SK-N-DZ (cell line): ENCODE measurements around the gene DNAH1.

Experiments
- DNase-seq: peaks from one replicate; pipeline ENCODE4 v3.0.0-alpha.2; 2015; ENCODE audit warnings: low spot score

DNAH1 gene

DNA sequence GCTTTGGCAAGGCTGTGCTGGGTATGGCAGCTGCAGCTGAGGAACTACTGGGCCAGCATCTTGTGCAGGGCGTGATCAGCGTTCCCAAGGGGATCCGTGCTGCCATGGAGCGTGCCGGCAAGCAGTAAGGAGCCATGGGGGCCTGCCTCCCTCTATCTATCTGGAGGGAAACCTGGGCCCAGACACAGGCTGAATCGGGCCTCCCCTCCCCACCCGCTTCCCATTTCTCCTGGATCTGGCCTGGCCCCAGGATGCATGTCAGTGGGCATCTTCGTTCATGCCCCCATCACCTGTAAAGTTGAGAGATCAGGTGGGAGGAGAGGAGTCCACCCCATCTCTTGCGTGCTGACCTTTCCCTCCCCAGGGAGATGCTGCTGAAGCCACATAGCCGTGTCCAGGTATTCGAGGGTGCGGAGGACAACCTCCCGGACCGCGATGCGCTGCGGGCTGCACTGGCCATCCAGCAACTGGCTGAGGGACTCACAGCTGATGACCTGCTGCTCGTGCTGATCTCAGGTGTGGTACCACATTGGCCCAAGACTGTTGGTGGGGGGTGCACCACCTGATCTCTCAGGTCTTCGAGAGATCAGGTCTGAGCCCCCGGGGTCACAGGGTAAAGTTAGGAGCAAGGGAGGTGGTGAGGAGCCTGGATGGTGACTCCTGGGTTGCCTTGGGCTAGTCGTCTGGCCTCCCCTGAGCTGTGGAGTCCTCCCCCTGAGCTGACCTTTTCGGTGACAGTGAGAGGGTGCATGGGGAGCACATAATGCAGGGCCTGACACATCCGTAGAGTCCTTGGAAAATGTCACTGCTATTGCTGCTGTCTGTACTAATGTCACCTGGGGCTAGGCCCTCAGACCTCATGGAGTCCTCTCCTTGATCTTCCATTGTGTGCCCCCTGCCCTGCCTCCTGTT, 25.3 kb upstream of the DNAH1 start:
- DNase-seq, result no peak

DNA sequence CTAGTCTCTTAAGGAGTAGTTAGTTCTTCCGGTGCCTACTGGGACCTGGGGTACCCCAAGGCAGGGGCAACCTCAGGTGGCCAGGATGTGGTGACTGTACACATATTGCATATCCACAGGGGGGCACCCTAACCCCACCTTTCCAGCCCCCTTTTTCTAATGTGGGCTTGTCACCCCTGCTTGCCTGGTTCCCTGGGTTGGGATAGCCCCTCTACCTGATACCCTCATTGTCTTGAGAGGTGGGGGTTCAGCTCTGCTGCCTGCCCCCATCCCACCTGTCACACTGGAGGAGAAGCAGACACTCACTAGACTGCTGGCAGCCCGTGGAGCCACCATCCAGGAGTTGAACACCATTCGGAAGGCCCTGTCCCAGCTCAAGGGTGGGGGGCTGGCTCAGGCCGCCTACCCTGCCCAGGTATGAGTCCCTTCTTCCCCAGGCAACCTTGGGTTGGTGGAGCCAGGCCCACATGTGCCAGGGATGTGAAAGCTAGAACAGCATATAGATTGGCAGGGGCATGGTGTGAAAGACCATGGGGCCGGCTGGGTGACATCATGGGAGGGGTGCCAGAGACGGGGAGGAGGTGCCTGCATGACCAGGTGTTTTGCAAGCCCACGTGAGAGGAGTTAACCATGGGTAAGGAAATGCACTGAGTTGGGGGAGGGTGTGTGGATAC, 24.5 kb upstream of the DNAH1 start:
- DNase-seq, result no peak

DNA sequence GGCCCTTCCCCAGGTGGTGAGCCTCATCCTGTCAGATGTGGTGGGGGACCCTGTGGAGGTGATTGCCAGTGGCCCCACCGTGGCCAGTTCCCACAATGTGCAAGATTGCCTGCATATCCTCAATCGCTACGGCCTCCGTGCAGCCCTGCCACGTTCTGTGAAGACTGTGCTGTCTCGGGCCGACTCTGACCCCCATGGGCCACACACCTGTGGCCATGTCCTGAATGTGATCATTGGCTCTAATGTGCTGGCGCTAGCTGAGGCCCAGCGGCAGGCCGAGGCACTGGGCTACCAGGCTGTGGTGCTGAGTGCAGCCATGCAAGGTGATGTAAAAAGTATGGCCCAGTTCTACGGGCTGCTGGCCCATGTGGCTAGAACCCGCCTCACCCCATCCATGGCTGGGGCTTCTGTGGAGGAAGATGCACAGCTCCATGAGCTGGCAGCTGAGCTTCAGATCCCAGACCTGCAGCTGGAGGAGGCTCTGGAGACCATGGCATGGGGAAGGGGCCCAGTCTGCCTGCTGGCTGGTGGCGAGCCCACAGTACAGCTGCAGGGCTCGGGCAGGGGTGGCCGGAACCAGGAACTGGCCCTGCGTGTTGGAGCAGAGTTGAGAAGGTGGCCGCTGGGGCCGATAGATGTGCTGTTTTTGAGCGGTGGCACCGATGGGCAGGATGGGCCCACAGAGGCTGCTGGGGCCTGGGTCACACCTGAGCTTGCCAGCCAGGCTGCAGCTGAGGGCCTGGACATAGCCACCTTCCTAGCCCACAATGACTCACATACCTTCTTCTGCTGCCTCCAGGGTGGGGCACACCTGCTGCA, 23.7 kb upstream of the DNAH1 start:
- DNase-seq, result no peak

DNA sequence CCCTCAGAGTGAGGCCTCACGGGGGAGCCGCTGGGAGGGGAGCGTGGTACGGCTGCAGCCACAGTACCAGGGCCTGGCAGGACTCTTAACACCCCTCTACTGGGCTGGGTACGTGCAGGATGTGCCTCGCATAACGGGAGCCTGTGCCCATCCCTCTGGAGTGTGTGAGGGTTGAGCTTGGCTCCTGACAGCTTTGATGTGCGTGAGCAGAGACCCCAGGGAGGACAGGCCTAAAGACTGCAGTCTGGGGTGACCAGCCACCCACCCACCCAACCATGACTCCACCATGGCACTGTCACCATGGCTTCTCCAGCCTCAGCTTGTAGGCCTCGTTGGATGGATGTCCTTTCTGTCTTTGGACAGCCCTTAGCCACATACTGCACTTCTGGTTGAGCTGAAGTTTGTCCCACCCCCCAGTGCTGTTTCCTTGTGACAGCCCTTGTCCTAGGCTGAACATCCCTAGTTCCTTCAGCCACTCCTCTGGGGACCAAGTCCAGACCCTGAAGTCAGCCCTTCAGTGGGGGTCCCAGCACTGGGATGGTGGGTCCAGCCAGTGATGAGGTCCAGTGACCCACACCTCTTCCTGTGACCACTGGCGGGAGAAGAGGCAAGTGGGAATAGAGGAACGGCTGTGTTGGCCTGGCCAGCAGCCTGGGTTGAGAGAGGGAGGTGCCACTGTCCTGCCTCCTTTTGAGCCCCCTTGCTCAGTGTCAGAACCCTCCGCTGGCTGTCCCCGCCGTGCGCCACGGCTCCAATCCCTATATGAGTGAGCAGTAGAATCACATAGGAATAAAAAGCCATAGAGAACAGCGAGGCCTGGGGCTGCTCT, 22.4 kb upstream of the DNAH1 start:
- DNase-seq, result no peak

DNA sequence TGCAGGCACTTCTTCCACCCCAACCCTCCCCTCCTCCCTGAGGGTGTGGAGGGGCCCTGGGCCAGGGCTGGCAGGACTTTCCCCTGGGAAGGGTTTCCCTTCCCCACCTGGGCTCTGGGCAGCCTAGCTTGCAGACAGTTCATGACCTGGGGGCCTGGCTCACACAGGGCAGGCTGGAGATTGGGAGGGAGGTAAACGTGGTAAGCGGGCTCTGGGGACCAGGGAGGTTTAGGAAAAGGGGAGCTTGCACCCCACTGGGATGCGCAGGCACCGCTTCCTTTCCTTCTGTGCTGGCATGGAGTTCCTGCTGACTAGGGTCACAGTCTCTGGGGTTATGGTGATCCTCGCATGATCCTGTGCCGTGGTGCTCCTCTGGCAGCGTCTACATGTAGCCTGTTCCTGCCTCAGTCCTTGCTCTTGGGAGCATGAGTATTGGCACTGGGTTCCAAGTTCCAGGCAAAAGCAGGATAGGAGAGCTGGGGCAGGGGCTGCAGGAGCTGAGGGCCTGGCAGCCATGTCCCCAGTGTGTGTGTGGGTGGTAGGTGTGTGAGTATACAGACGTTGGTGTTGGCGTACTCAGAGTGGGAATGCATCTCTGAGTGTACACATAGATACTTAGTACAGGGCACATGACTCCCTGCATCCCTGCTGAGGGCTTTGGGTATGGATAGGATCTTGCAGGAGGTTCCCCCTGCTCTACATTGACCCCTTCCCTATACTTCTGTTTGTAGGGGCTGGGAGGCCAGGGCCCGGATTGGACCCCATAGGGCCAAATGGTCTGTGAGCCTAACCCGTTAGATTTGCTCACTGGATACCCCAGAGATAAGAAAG, 21.6 kb upstream of the DNAH1 start:
- no peak for DNase-seq

DNA sequence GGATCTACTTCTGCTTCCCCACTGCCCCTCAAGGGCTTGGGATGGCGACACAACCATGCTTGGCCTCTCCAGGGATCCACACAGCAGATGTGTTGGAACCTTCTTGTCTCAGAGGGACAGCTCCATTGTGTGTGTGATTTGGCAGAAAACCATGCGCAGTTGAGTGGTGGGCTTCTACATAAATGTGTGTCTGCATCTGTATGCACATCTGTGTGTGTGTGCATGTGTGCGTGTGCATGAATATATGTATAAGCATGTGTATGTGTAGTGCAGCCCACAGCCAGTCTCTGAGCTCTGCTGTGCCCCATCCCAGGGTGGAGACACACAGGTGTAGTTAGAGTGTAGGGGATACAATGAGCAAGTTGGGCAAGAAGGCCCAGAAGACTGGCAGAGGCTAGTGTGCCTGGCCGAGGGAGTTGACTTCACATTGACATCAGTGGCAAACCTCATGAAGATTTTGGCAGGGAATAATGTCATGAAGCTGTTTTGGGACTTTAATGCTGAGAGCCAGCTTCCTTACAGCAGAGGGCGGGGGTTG, 20.4 kb upstream of the DNAH1 start:
- DNase-seq, result no peak

DNA sequence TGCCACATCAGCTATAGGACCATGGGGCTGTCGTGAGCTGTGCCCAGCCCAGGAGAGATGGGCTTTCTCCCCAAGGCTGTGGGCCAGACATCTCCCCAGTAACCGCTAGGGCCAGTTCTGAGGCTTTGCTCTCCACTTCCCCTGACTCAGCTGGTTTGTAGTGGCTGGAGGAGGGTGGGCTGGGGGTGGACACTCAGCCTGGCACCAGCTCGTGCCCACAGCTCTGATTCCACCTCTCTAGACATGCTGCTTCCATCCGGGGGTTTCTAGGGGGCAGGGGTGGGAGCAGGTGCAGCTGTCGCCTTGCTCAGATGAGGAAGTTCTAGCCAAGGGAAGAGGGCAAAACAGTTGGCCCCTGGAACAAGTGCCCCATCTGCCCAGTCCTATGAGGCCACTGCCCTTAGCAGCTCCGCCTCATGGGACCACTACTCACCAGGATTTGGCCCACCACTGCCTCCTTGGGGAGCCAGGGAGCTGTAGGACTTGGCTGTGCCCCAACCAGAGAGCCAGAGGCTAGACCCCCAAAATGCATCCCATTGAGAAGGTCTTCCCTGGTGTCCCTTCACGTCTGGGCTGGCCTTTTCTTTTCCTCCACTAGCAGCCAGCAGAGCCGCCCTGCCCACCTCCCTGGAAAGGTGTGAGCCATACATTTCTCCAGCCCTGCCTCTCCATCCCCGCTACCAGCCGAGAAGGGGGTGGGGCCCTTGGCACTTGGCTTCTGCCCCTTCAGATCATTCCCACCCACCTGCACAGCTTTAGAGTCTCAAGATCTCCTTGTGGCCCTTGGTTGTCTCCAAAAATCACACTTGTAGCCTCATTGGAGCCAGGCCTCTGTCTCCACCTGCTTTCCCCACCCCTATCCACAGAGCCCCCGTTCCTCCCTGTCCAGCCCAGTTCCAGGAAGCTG, 18.6 kb upstream of the DNAH1 start:
- DNase-seq, result no peak

DNA sequence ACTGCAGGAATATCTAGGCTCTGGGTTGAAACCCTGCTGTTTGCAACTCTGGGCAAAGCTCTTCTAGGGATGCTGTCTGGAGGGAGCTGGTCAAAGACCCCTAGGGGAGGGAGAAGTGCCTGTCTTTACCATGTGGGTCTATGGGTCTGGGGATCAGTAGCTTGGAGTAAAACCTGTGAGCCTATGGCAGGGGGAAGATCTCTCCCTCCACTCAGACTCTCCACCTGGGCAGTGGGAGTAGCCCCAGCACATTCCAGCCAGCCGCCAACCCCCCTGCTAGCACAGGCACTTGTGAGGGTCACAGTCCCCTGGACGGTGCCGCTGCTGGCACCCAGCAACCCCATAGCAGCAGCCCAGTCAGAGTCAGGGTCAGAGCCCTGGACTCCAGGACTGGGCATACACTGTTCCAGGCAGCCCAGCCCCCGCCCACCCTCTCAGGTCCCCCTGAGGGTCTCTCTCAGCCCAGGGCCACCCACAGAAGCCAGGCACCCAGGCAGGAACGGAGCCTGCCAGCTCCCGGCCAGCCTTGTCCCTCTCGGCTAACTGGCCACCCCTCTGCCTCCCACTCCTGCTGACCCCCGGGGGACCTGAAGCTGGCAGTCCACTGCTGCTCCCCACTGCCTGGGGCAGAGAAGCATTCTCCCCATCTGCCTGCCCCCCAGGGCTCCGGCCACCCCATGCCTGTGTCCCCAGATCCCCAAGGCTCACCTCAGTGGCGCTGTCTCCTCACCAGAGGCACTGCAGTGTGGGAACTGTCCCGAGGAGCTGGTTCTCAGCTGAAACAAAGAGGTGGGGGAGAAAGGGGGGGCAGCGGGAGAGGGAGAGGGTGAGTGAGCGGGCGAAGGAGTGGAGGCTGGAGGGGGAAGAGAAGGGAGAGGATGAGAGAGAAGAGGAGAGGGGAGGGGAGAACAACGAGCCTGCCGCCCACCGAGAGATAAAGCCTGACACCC, 17.7 kb upstream of the DNAH1 start:
- no peak for DNase-seq

DNA sequence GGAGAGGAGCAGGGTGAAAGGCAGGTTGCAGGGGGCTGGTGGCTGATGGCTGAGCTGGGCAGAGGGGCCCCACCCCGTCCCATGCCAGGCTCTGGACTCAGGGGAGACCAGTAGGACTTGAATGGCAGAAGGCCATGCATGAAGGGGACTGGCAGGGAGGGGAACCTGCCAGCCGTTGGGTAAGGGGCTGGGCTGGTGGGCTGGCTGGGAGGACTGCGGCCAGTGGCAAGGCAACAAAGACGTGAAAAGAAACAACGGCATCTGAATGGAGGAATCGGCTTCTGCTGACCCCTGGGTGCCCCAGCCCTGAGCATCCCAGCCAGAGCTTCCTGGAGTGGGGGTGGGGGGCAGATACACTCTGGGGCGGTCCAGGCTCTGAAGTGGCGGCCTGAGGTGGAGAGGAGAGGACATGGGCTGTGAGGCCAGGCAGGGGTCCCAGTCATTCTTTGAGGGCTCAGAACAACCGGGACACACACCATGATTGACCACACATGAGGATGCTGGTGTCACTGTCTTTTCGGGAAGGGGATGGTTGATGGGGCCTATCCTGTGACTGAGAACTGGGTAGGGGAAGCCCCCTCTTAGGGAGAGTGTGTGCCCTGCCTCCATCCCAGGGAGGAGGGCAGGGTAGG, 16.8 kb upstream of the DNAH1 start:
- DNase-seq, result no peak

DNA sequence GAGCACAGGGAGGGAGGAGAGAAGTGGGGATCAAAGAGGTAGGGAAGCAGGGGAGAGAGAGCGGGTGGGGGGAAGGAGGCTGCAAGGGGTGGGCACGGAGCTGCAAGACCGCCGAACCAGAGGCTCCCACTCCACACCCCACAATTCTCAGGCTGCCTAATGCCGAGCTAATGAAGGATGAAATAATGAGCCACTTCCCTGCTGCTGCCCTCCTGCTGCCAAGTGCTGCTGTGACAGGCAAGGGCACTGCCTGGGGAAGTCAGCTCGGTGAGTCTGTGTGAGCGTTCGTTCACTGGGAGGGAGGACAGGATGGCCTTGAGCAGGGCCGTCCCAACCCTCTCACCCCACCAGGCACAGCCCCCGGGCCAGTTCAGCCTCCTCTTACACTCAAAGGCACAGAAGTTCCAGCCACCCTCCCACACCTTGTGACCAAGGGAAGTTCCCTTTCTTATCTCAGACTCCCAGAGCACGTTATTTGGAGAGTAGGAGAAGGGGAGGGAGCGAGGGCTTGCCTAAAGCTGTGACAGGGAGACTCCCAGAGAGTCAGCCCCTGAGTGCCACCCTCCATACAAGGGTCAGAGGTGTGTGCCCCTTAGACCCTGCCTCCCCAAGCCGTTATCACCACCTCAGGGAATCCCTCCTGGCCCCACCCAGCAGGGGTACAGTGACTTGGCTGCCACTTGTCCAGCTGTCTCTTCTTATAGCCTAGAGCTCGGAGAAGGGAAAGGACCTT, 16.1 kb upstream of the DNAH1 start:
- DNase-seq, result no peak

DNA sequence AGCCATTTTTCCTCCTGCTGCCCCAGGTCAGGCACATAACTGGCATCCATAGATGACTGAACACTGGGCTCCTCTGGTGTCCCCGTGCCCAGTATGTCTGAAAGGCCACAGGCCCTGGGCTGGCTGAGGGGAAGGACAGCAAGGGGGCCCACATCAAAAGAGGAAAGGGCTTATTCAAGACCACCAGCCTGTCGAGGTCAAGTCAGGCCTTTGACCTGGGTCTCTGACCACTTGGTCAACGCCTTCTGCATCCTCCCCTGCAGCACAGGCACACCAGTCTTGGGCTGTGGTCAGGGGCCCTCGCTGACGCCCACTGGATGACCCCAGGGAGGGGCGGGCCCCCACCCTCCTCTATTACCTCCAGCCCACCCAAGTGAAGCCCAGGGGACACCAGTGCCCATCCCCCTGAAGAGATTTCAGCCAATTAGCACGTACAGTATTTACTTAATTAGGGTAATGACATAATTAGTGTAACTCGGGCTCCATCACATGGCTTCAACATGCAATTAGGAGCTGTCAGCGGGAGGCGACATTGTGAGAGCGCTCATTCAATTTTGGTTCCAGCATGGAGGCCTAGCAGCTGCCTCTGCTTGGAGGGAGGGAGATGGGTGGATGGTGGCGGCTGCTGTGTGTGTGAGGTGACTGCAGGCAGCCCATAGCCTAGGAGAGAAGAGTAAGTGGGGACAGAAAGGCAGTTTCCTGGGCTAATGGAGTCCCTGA, 13.5 kb upstream of the DNAH1 start:
- DNase-seq, result no peak

DNA sequence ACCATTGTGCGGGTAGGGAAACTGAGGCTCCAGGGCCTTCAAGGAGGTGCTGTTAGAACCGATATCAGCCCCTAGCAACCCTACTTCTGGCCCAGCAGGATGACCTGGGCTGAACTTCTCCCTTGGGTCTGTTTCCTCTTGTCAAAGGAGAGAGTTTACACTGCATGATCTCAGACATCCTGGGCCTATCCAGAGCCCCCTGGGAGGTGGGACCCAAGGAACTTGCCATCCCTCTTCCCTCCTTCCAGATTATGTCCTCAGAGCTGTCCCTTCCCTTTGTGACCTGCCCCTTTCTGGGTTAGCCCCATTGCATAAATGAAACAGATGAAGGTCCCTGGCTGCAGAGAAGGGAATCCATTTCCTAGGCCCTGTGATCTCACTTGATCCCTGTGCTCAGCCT, 12.3 kb upstream of the DNAH1 start:
- no peak for DNase-seq

DNA sequence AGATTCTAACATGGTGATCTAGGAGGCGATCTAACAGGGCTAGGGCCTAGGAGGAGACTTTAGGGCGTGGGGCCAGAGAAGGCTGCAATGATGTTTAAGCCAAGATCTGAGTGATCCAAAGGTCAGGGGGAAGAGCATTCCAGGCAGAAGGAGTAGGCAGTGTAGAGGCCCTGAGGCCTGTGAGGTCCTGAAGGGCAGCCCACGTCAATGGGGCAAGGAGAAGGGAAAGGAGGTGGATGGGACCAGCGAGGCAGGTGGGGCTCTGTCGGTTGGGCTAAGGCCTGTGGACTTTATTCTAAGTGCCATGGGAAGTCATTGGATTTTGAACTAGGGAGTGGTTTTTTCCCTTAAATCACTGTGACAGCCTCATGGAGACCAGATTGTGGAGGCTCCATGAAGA, 10.2 kb upstream of the DNAH1 start:
- no peak for DNase-seq

DNA sequence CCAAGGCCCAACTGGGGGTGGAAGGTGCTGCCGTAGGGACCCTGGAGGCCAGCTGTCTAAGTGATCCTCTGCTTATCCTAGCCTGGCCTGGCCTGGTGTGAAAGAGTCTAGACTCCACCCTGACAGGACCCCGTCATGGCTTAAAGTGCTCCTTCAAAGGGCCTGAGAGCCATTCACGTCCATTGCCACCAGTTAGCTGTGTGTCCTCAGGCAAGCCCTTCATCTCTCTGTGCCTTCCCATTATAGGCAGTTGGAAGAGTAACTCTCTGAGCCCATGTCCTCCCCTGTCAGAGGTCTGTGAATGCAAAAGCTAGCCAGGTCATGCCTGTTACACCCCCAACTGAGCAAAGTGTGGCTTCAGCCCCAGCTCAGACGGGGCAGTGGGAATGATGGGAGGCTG, 9.1 kb upstream of the DNAH1 start:
- no peak for DNase-seq

DNA sequence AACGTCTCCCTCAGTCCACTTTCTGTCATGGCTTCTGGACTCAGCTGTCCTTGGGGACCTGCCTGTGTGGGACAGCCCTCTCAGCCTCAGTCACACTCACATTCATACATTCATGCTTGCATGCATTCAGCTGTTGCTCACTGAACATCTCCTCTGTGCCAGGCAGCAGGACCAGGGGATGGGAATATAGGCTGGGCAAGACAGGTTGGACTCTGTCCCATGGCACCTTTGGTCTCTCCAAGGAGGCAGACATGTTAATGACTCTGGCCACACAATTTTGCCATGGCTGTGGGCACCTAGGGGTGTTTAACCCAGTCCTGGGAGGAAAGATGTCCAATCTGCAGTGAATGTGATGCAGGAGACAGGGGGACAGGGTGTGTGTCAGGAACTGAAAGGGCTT, 7.8 kb upstream of the DNAH1 start:
- no peak for DNase-seq
